Mesendoderm (in vitro differentiated cells): ENCODE measurements around the gene STAT3.
"Not testable (repeated sequence)": the region's sequence is repeated elsewhere in the genome, so short reads cannot be mapped to it uniquely, and the experiment has no call there.

ENCODE experiments used
- DNase-seq: peaks from one replicate; pipeline ENCODE4 v3.0.0; 2013
- H2AK5ac ChIP-seq: 2 replicates; pipeline ENCODE4 v1.6.1; 2013; ENCODE audit warnings: low read length, inconsistent platforms
- H2BK120ac ChIP-seq: 2 replicates; pipeline ENCODE4 v1.6.1; 2013; ENCODE audit warnings: low read depth, mild to moderate bottlenecking, low read length, moderate library complexity, mixed read lengths
- H2BK15ac ChIP-seq: replicated peaks from 2 replicates; pipeline ENCODE4 v1.6.1; 2013; ENCODE audit warnings: low read depth, mild to moderate bottlenecking, moderate library complexity
- H2BK5ac ChIP-seq: 2 replicates; pipeline ENCODE4 v1.6.1; 2013; ENCODE audit warnings: low read length, inconsistent platforms
- H3K18ac ChIP-seq: 2 replicates; pipeline ENCODE4 v1.6.1; 2013; ENCODE audit warnings: mild to moderate bottlenecking, low read length, mixed read lengths
- H3K23ac ChIP-seq: one replicate; pipeline ENCODE4 v1.6.1; 2013; ENCODE audit warnings: low read length
- H3K27ac ChIP-seq: 2 replicates; pipeline ENCODE4 v1.5.1; 2013; ENCODE audit warnings: low read depth, mild to moderate bottlenecking, inconsistent platforms, low read length, moderate library complexity
- H3K27me3 ChIP-seq: 2 replicates; pipeline ENCODE4 v1.6.1; 2013; ENCODE audit warnings: low read length, control low read depth, mild to moderate bottlenecking, inconsistent platforms; ENCODE audit not compliant: insufficient read depth, poor library complexity
- H3K36me3 ChIP-seq: 2 replicates; pipeline ENCODE4 v1.6.1; 2013; ENCODE audit warnings: low read length, inconsistent platforms; ENCODE audit not compliant: control insufficient read depth, insufficient read depth
- H3K4ac ChIP-seq: one replicate; pipeline ENCODE4 v1.6.1; 2013; ENCODE audit warnings: low read depth, mild to moderate bottlenecking, low read length, moderate library complexity
- H3K4me1 ChIP-seq: 2 replicates; pipeline ENCODE4 v1.6.1; 2013; ENCODE audit warnings: low read depth, low read length, inconsistent platforms; ENCODE audit not compliant: control insufficient read depth
- H3K4me2 ChIP-seq: 2 replicates; pipeline ENCODE4 v1.6.1; 2013; ENCODE audit warnings: low read length
- H3K4me3 ChIP-seq: 2 replicates; pipeline ENCODE4 v1.5.1; 2013; ENCODE audit warnings: mild to moderate bottlenecking, low read length
- H3K56ac ChIP-seq: one replicate; pipeline ENCODE4 v1.6.1; 2013; ENCODE audit warnings: low read length
- H3K79me1 ChIP-seq: 2 replicates; pipeline ENCODE4 v1.6.1; 2013; ENCODE audit warnings: low read length, inconsistent platforms
- H3K79me2 ChIP-seq: 2 replicates; pipeline ENCODE4 v1.6.1; 2013; ENCODE audit warnings: mild to moderate bottlenecking, low read length; ENCODE audit not compliant: control insufficient read depth, insufficient read depth
- H3K9ac ChIP-seq: 2 replicates; pipeline ENCODE4 v1.6.1; 2013; ENCODE audit warnings: low read length, inconsistent platforms
- H4K5ac ChIP-seq: one replicate; pipeline ENCODE4 v1.6.1; 2013; ENCODE audit warnings: low read length
- H4K8ac ChIP-seq: one replicate; pipeline ENCODE4 v1.6.1; 2013; ENCODE audit warnings: low read depth, mild to moderate bottlenecking, control low read depth, low read length, moderate library complexity
- WGBS: extraction: QIAGEN DNeasy Blood & Tissue Kit; methylation state at CpG from one replicate; pipeline ENCODE4 v1.1.7; 2013; ENCODE audit warnings: low lambda C conversion rate, missing lambda C conversion rate; ENCODE audit not compliant: insufficient coverage; ENCODE audit errors: extremely low coverage; 5-methylcytosine and 5-hydroxymethylcytosine counted together

Gene STAT3

DNA sequence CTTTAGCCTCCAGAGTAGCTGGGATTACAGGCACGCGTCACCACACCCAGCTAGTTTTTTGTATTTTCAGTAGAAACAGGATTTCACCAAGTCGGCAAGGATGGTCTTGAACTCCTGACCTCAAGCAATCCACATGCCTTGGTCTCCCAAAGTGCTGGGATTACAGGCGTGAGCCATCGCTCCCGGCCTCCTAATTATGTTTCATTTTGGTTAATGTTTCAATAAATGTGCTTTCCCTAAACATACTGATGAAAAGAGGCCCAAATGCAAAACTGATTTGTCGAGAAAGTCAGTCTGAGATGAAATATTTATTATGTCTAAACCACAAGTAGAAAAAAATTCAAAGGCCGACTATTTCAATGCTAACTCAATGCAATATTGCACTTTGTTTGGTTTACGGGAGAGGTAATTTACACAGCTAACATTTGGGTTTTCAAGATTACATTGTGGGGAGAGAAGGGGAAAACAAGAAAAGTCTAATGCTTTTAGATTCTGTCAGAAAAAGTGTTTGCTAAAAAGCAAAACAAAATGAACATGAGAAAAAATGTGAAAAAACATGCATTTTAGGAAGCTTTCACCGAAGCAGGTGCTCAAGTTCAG is 9.8 kb downstream of the STAT3 start:
- WGBS, result no CpG with 5 or more reads among the region's 10 CpGs

GRCh38 chr17:42373896-42374295 is 14.3 kb downstream of the STAT3 start:
- no peaks in the 10 kb centered on the region for H3K36me3 ChIP-seq
- no peak overlapping the region for H3K27ac ChIP-seq
- H2BK120ac ChIP-seq, result no peak overlapping the region
- no peak overlapping the region for H3K23ac ChIP-seq
- no peak overlapping the region for H4K8ac ChIP-seq
- DNase-seq, result no peak
- H3K79me2 ChIP-seq, result peaks cover 9% of the 10 kb centered on the region
- H3K18ac ChIP-seq, result no peak overlapping the region
- H4K5ac ChIP-seq, result no peak overlapping the region
- no peak overlapping the region for H3K4me2 ChIP-seq
- no peak overlapping the region for H3K56ac ChIP-seq
- no peak overlapping the region for H3K4ac ChIP-seq
- H3K9ac ChIP-seq, result no peak overlapping the region
- no peak overlapping the region for H3K4me3 ChIP-seq
- H3K27me3 ChIP-seq, result no peaks in the 10 kb centered on the region
- WGBS, result no CpG with 5 or more reads among the region's 1 CpG
- H2AK5ac ChIP-seq, result no peak overlapping the region
- no peak overlapping the region for H2BK15ac ChIP-seq
- no peaks in the 10 kb centered on the region for H3K79me1 ChIP-seq
- no peaks in the 10 kb centered on the region for H3K4me1 ChIP-seq
- H2BK5ac ChIP-seq, result no peak overlapping the region

More for the DNA sequence above, 9.8 kb downstream of the STAT3 start:
- no peak overlapping the region for H2BK120ac ChIP-seq
- no peak overlapping the region for H4K5ac ChIP-seq
- no peaks in the 10 kb centered on the region for H3K36me3 ChIP-seq
- peaks cover 1% of the 10 kb centered on the region for H3K79me1 ChIP-seq
- H3K9ac ChIP-seq, result no peak overlapping the region
- no peak overlapping the region for H3K4ac ChIP-seq
- no peak overlapping the region for H3K4me2 ChIP-seq
- H3K56ac ChIP-seq, result no peak overlapping the region
- H3K23ac ChIP-seq, result no peak overlapping the region
- no peak overlapping the region for H2AK5ac ChIP-seq
- no peak overlapping the region for H4K8ac ChIP-seq
- no peak for DNase-seq
- H3K27me3 ChIP-seq, result no peaks in the 10 kb centered on the region
- no peak overlapping the region for H2BK15ac ChIP-seq
- no peak overlapping the region for H3K27ac ChIP-seq
- no peak overlapping the region for H2BK5ac ChIP-seq
- H3K4me1 ChIP-seq, result peaks cover 3% of the 10 kb centered on the region
- no peak overlapping the region for H3K18ac ChIP-seq
- no peak overlapping the region for H3K4me3 ChIP-seq
- H3K79me2 ChIP-seq, result peaks cover 22% of the 10 kb centered on the region

GRCh38 chr17:42372142-42372541 is 16.1 kb downstream of the STAT3 start:
- H4K8ac ChIP-seq, result no peak overlapping the region
- H2BK5ac ChIP-seq, result no peak overlapping the region
- no peak overlapping the region for H3K9ac ChIP-seq
- H3K79me1 ChIP-seq, result peaks cover 2% of the 10 kb centered on the region
- H3K23ac ChIP-seq, result no peak overlapping the region
- H3K4me3 ChIP-seq, result no peak overlapping the region
- no peak overlapping the region for H3K18ac ChIP-seq
- H2BK120ac ChIP-seq, result no peak overlapping the region
- H3K79me2 ChIP-seq, result peaks cover 6% of the 10 kb centered on the region
- no peak overlapping the region for H3K4ac ChIP-seq
- H4K5ac ChIP-seq, result no peak overlapping the region
- no peak overlapping the region for H2AK5ac ChIP-seq
- no peaks in the 10 kb centered on the region for H3K4me1 ChIP-seq
- H2BK15ac ChIP-seq, result no peak overlapping the region
- H3K36me3 ChIP-seq, result no peaks in the 10 kb centered on the region
- no peak overlapping the region for H3K56ac ChIP-seq
- no peak for DNase-seq
- H3K27ac ChIP-seq, result no peak overlapping the region
- H3K27me3 ChIP-seq, result no peaks in the 10 kb centered on the region
- H3K4me2 ChIP-seq, result no peak overlapping the region

- not testable (repeated sequence) for H2AK5ac ChIP-seq, H2BK5ac ChIP-seq, H2BK15ac ChIP-seq, H3K56ac ChIP-seq, H3K79me1 ChIP-seq, H2BK120ac ChIP-seq, H3K4me3 ChIP-seq, H3K27ac ChIP-seq, H3K9ac ChIP-seq, H4K5ac ChIP-seq, DNase-seq, H3K4me1 ChIP-seq, H4K8ac ChIP-seq, H3K27me3 ChIP-seq, H3K23ac ChIP-seq, H3K18ac ChIP-seq, H3K36me3 ChIP-seq, H3K4me2 ChIP-seq, H3K4ac ChIP-seq
- WGBS, result no CpG with 5 or more reads among the region's 12 CpGs
- H3K79me2 ChIP-seq, result peaks cover 14% of the 10 kb centered on the region
These were observed 19.3 kb downstream of the STAT3 start for GRCh38 chr17:42368797-42369561.

DNA sequence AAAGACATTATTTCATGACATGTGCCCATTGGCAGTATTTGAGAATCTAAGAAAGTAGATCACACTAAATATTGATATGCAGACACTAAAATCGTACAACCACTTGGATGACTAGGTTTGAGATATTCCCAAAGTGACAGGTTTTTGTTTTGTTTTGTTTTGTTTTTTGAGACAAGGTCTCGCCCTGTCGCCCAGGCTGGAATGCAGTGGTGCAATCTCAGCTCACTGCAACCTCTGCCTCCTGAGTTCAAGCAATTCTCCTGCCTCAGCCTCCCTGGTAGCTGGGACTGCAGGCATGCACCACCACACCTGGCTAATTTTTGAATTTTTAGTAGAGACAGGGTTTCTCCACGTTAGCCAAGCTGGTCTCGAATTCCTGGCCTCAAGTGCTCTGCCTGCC is 19.9 kb downstream of the STAT3 start:
- peaks cover 18% of the 10 kb centered on the region for H3K79me2 ChIP-seq
- not testable (repeated sequence) for H3K27ac ChIP-seq, H3K9ac ChIP-seq, H3K36me3 ChIP-seq, H3K4me1 ChIP-seq, H3K56ac ChIP-seq, H2BK15ac ChIP-seq, H3K4ac ChIP-seq, H3K18ac ChIP-seq, H2BK5ac ChIP-seq, H4K8ac ChIP-seq, DNase-seq, H2AK5ac ChIP-seq, H2BK120ac ChIP-seq, H3K23ac ChIP-seq, H3K27me3 ChIP-seq, H3K79me1 ChIP-seq, H4K5ac ChIP-seq, H3K4me2 ChIP-seq, H3K4me3 ChIP-seq
- WGBS, result no CpG with 5 or more reads among the region's 5 CpGs
